Neural cell (in vitro differentiated cells): ENCODE measurements around the gene PRDM8. TPM values are rescaled to one million over a fixed set of nuclear protein-coding genes. Genes with fewer than 3 reads are reported as not detected.

Experiments used
- H2AFZ ChIP-seq: fragments of 200-600, 300-800 bp; sonication (generic), shearing (Covaris generic); 2 replicates; pipeline ENCODE4 v1.6.0; 2014; ENCODE audit warnings: low read depth, mild to moderate bottlenecking, antibody characterized with exemption, low read length, moderate library complexity
- H3F3A ChIP-seq: fragments of 200-600 bp; shearing (Covaris generic); 2 replicates; pipeline ENCODE4 v1.6.1; 2016; ENCODE audit warnings: mild to moderate bottlenecking, moderate library complexity, mixed read lengths, antibody characterized with exemption, low read length; ENCODE audit not compliant: insufficient read depth, poor library complexity, severe bottlenecking
- H3K27ac ChIP-seq: fragments of 200-600, 300-800 bp; sonication (generic), shearing (Covaris generic); 2 replicates; pipeline ENCODE4 v1.5.1; 2014; ENCODE audit warnings: mild to moderate bottlenecking, low read length, moderate library complexity
- H3K27me3 ChIP-seq: fragments of 300-800, 200-600 bp; sonication (generic), shearing (Covaris generic); 2 replicates; pipeline ENCODE4 v1.6.0; 2014; ENCODE audit warnings: mild to moderate bottlenecking, low read depth, low read length, moderate library complexity; ENCODE audit not compliant: insufficient read depth
- H3K36me3 ChIP-seq: fragments of 300-800, 200-600 bp; sonication (generic), shearing (Covaris generic); 2 replicates; pipeline ENCODE4 v1.5.1; 2014; ENCODE audit warnings: mild to moderate bottlenecking, antibody characterized with exemption, low read length, moderate library complexity; ENCODE audit not compliant: insufficient read depth
- H3K4me2 ChIP-seq: fragments of 300-800, 200-600 bp; sonication (generic), shearing (Covaris generic); 2 replicates; pipeline ENCODE4 v1.6.0; 2014; ENCODE audit warnings: mild to moderate bottlenecking, low read length
- H3K4me3 ChIP-seq: fragments of 300-800, 200-600 bp; sonication (generic), shearing (Covaris generic); 2 replicates; pipeline ENCODE4 v1.5.1; 2014; ENCODE audit warnings: mild to moderate bottlenecking, low read length, moderate library complexity
- H3K79me2 ChIP-seq: fragments of 200-600 bp; shearing (Covaris generic); replicated peaks from 2 replicates; pipeline ENCODE4 v1.6.0; 2014; ENCODE audit warnings: mild to moderate bottlenecking, low read length, moderate library complexity; ENCODE audit not compliant: insufficient read depth
- H3K9ac ChIP-seq: fragments of 300-800, 200-600 bp; sonication (generic), shearing (Covaris generic); 2 replicates; pipeline ENCODE4 v1.6.1; 2016; ENCODE audit warnings: mild to moderate bottlenecking, low read length, mixed read lengths
- H3K9me2 ChIP-seq: fragments of 200-600 bp; shearing (Covaris generic); 2 replicates; pipeline ENCODE4 v1.6.1; 2016; ENCODE audit warnings: mild to moderate bottlenecking, low read length, mixed read lengths; ENCODE audit not compliant: insufficient read depth
- H3K9me3 ChIP-seq: fragments of 200-600, 300-800 bp; sonication (generic), shearing (Covaris generic); 2 replicates; pipeline ENCODE4 v1.6.1; 2016; ENCODE audit warnings: mild to moderate bottlenecking, mixed run types, low read length, moderate library complexity, mixed read lengths
- H4K20me1 ChIP-seq: fragments of 200-600 bp; shearing (Covaris generic); 2 replicates; pipeline ENCODE4 v1.6.1; 2016; ENCODE audit warnings: mild to moderate bottlenecking, mixed run types; ENCODE audit not compliant: insufficient read depth
- CTCF ChIP-seq: fragments of 450-650 bp; IDR thresholded peaks from 2 replicates; pipeline ENCODE4 v1.5.1; 2014; ENCODE audit warnings: antibody characterized with exemption, mild to moderate bottlenecking, moderate library complexity; ENCODE audit not compliant: poor library complexity, severe bottlenecking
- EP300 ChIP-seq: fragments of 450-650 bp; conservative IDR thresholded peaks from 2 replicates; pipeline ENCODE4 v1.6.1; 2014; ENCODE audit warnings: antibody characterized with exemption, mild to moderate bottlenecking, moderate library complexity; ENCODE audit not compliant: poor library complexity, severe bottlenecking
- EZH2 ChIP-seq: fragments of 200-600, 300-800 bp; shearing (Covaris generic), sonication (generic); IDR thresholded peaks from 2 replicates; pipeline ENCODE4 v1.6.1; 2014; ENCODE audit warnings: antibody characterized with exemption, low read length, borderline replicate concordance, mild to moderate bottlenecking; ENCODE audit not compliant: insufficient read depth, poor library complexity, severe bottlenecking
- MXI1 ChIP-seq: fragments of 450-650 bp; conservative IDR thresholded peaks from 2 replicates; pipeline ENCODE4 v1.6.1; 2014; ENCODE audit warnings: antibody characterized with exemption, mild to moderate bottlenecking; ENCODE audit not compliant: poor library complexity, severe bottlenecking
- POLR2AphosphoS5 ChIP-seq: IDR thresholded peaks from 2 replicates; pipeline ENCODE4 v1.6.1; 2012
- RAD21 ChIP-seq: fragments of 450-650 bp; conservative IDR thresholded peaks from 2 replicates; pipeline ENCODE4 v1.6.1; 2014; ENCODE audit warnings: antibody characterized with exemption, mild to moderate bottlenecking, moderate library complexity
- SMC3 ChIP-seq: fragments of 450-650 bp; conservative IDR thresholded peaks from 2 replicates; pipeline ENCODE4 v1.6.1; 2014; ENCODE audit warnings: antibody characterized with exemption, mild to moderate bottlenecking, moderate library complexity; ENCODE audit not compliant: poor library complexity
- TAF1 ChIP-seq: IDR thresholded peaks from 2 replicates; pipeline ENCODE4 v1.6.1; 2012; ENCODE audit warnings: low read depth
- polyA plus RNA-seq: library from polyadenylated mRNA; depleted of rRNA; stranded (reverse); fragments of >200 nt; gene quantifications from 2 replicates; pipeline ENCODE4 v1.2.3, GENCODE V29; 2014
- TF ChIP-seq, protein P1 (sequence below): IDR thresholded peaks from 2 replicates; pipeline ENCODE4 v1.6.1; 2012; ENCODE audit warnings: borderline replicate concordance

Gene PRDM8
- polyA plus RNA-seq, 1 donor from 2014 or later, result 0.46 TPM

GRCh38 chr4:80233390-80233789 is 36.1 kb downstream of the PRDM8 start:
- H3K79me2 ChIP-seq, result no peaks in the 10 kb centered on the region
- no peaks in the 10 kb centered on the region for H3K9me3 ChIP-seq
- no peaks in the 10 kb centered on the region for H3F3A ChIP-seq
- no peak overlapping the region for H3K9ac ChIP-seq
- H2AFZ ChIP-seq, result no peak overlapping the region
- TF ChIP-seq SMC3, result no peak
- no peak for TF ChIP-seq CTCF
- no peak for TF ChIP-seq EP300
- no peak for TF ChIP-seq EZH2
- TF ChIP-seq POLR2AphosphoS5, result no peak
- TF ChIP-seq TAF1, result no peak
- TF ChIP-seq, protein P1, sequence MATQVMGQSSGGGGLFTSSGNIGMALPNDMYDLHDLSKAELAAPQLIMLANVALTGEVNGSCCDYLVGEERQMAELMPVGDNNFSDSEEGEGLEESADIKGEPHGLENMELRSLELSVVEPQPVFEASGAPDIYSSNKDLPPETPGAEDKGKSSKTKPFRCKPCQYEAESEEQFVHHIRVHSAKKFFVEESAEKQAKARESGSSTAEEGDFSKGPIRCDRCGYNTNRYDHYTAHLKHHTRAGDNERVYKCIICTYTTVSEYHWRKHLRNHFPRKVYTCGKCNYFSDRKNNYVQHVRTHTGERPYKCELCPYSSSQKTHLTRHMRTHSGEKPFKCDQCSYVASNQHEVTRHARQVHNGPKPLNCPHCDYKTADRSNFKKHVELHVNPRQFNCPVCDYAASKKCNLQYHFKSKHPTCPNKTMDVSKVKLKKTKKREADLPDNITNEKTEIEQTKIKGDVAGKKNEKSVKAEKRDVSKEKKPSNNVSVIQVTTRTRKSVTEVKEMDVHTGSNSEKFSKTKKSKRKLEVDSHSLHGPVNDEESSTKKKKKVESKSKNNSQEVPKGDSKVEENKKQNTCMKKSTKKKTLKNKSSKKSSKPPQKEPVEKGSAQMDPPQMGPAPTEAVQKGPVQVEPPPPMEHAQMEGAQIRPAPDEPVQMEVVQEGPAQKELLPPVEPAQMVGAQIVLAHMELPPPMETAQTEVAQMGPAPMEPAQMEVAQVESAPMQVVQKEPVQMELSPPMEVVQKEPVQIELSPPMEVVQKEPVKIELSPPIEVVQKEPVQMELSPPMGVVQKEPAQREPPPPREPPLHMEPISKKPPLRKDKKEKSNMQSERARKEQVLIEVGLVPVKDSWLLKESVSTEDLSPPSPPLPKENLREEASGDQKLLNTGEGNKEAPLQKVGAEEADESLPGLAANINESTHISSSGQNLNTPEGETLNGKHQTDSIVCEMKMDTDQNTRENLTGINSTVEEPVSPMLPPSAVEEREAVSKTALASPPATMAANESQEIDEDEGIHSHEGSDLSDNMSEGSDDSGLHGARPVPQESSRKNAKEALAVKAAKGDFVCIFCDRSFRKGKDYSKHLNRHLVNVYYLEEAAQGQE, result no peak
- no peak for TF ChIP-seq MXI1
- TF ChIP-seq RAD21, result no peak
- H3K36me3 ChIP-seq, result no peaks in the 10 kb centered on the region
- no peaks in the 10 kb centered on the region for H3K27me3 ChIP-seq
- no peaks in the 10 kb centered on the region for H3K9me2 ChIP-seq
- no peak overlapping the region for H3K4me2 ChIP-seq
- no peak overlapping the region for H3K4me3 ChIP-seq
- no peaks in the 10 kb centered on the region for H4K20me1 ChIP-seq
- H3K27ac ChIP-seq, result no peak overlapping the region

GRCh38 chr4:80235451-80235850 is 38.1 kb downstream of the PRDM8 start:
- no peaks in the 10 kb centered on the region for H4K20me1 ChIP-seq
- H3K9ac ChIP-seq, result no peak overlapping the region
- H3K4me3 ChIP-seq, result no peak overlapping the region
- no peaks in the 10 kb centered on the region for H3K36me3 ChIP-seq
- H3F3A ChIP-seq, result no peaks in the 10 kb centered on the region
- no peak overlapping the region for H3K4me2 ChIP-seq
- H3K27ac ChIP-seq, result no peak overlapping the region
- no peaks in the 10 kb centered on the region for H3K9me3 ChIP-seq
- H3K9me2 ChIP-seq, result no peaks in the 10 kb centered on the region
- H3K27me3 ChIP-seq, result peaks cover 3% of the 10 kb centered on the region
- H3K79me2 ChIP-seq, result no peaks in the 10 kb centered on the region
- H2AFZ ChIP-seq, result no peak overlapping the region
- TF ChIP-seq, protein P1, result no peak
- TF ChIP-seq RAD21, result no peak
- TF ChIP-seq TAF1, result no peak
- no peak for TF ChIP-seq MXI1
- TF ChIP-seq SMC3, result no peak
- no peak for TF ChIP-seq EZH2
- TF ChIP-seq CTCF, result no peak
- TF ChIP-seq EP300, result no peak
